Small intestine (tissue), 7 donors: ENCODE data around the gene SMYD5. TPM values are rescaled to one million over a fixed set of nuclear protein-coding genes. Genes with fewer than 3 reads are reported as not detected.

Source experiments
- DNase-seq, 2 donors: peaks; one replicate each; pipeline versions ENCODE4 v3.0.0 to v3.0.0-alpha.2; 2013
- FAIRE-seq: peaks from 2 replicates; lab custom pipeline; 2012; peaks lifted over from hg19 to GRCh38; lab: Jason Lieb, UNC
- H3K27ac ChIP-seq, 3 donors: one replicate each; pipeline ENCODE4 v1.5.1; 2013; ENCODE audit warnings: low read length in 2 of 3, mild to moderate bottlenecking in 2 of 3, control low read depth in 1 of 3, inconsistent platforms in 1 of 3, low read depth in 1 of 3, moderate library complexity in 1 of 3
- H3K27me3 ChIP-seq, 3 donors: one replicate each; pipeline ENCODE4 v1.6.1; 2013; ENCODE audit warnings: low read length in 3 of 3, inconsistent platforms in 1 of 3; ENCODE audit not compliant: control insufficient read depth in 3 of 3, insufficient read depth in 3 of 3
- H3K36me3 ChIP-seq, 3 donors: one replicate each; pipeline ENCODE4 v1.6.1; 2013; ENCODE audit warnings: low read length in 3 of 3, inconsistent platforms in 1 of 3, low read depth in 1 of 3, mild to moderate bottlenecking in 1 of 3, moderate library complexity in 1 of 3; ENCODE audit not compliant: control insufficient read depth in 3 of 3, insufficient read depth in 2 of 3
- H3K4me1 ChIP-seq, 3 donors: one replicate each; pipeline ENCODE4 v1.6.1; 2013; ENCODE audit warnings: low read length in 2 of 3, inconsistent platforms in 1 of 3, low read depth in 1 of 3, mild to moderate bottlenecking in 1 of 3, moderate library complexity in 1 of 3; ENCODE audit not compliant: control insufficient read depth in 3 of 3, insufficient read depth in 2 of 3
- H3K4me3 ChIP-seq, 3 donors: one replicate each; pipeline ENCODE4 v1.5.1; 2013; ENCODE audit warnings: low read length in 3 of 3, control low read depth in 1 of 3, inconsistent platforms in 1 of 3, low read depth in 1 of 3, mild to moderate bottlenecking in 1 of 3, moderate library complexity in 1 of 3
- H3K9me3 ChIP-seq, 2 donors: one replicate each; pipeline ENCODE4 v1.6.1; 2013; ENCODE audit warnings: low read depth in 1 of 2, low read length in 1 of 2; ENCODE audit not compliant: control insufficient read depth in 2 of 2, insufficient read depth in 1 of 2
- WGBS, 3 donors: extraction: QIAGEN DNeasy Blood & Tissue Kit; methylation state at CpG; one replicate each; pipeline ENCODE4 v1.1.7; 2013; 5-methylcytosine and 5-hydroxymethylcytosine counted together
- polyA plus RNA-seq, 4 donors: library from polyadenylated mRNA; stranded (reverse) in 3 of 4; unstranded in 1 of 4; fragments of 200-250 nt in 3 of 4; fragments of 120-200 nt in 1 of 4; gene quantifications; one replicate each; pipeline versions ENCODE4 v1.2.1 to v1.2.3, GENCODE V29; 2013
- donor health status: healthy with polysubstance abuse.
- donor health status: control.
- donor health status: control.
- donor health status: Bipolar disorder and iron deficiency.
- donor health status: healthy.

The SMYD5 gene
- polyA plus RNA-seq, 4 donors: 3.1 to 26.2 (median 10.7) TPM

GRCh38 chr2:73257425-73258125, 43.5 kb downstream of the SMYD5 start:
- Histone ChIP-seq H3K27ac (no peak overlapping the region), H3K9me3 (no peaks in the 10 kb centered on the region), H3K4me1 (no peaks in the 10 kb centered on the region), H3K4me3 (no peak overlapping the region), H3K27me3 (no peaks in the 10 kb centered on the region), H3K36me3 (peaks cover 2 to 38% (median 3%) of the 10 kb centered on the region in 3 donors)
- FAIRE-seq (no peak), DNase-seq (peak in 1 of 2 donors; percentile 9)
- 47 to 55% (median 50%) methylated on average over 10 of the region's 10 CpGs for WGBS, 3 donors

GRCh38 chr2:73258186-73258912, 44.3 kb downstream of the SMYD5 start:
- 88 to 93% (median 89%) methylated on average over 8 of the region's 8 CpGs for WGBS, 3 donors

GRCh38 chr2:73258913-73259215, 44.8 kb downstream of the SMYD5 start:
- no peak overlapping the region for H3K4me3 ChIP-seq
- FAIRE-seq (no peak), DNase-seq (no peak)
- H3K4me1 ChIP-seq: no peaks in the 10 kb centered on the region
- WGBS, 3 donors: 95 to 96% (median 96%) methylated on average over 9 of the region's 9 CpGs
- H3K27me3 ChIP-seq: no peaks in the 10 kb centered on the region
- peaks cover 0 to 34% (median 0%) of the 10 kb centered on the region in 3 donors for H3K36me3 ChIP-seq
- no peaks in the 10 kb centered on the region for H3K9me3 ChIP-seq
- H3K27ac ChIP-seq: no peak overlapping the region

More at GRCh38 chr2:73258186-73258912, 44.3 kb downstream of the SMYD5 start:
- Histone ChIP-seq H3K27ac (no peak overlapping the region), H3K4me1 (no peaks in the 10 kb centered on the region), H3K36me3 (peaks cover 0 to 35% (median under 1%) of the 10 kb centered on the region in 3 donors), H3K27me3 (no peaks in the 10 kb centered on the region), H3K4me3 (no peak overlapping the region), H3K9me3 (no peaks in the 10 kb centered on the region)
- DNase-seq (no peak), FAIRE-seq (no peak)

GRCh38 chr2:73259276-73259675, 45.2 kb downstream of the SMYD5 start:
- FAIRE-seq (no peak), DNase-seq (no peak)
- Histone ChIP-seq H3K4me3 (no peak overlapping the region), H3K27ac (no peak overlapping the region), H3K9me3 (no peaks in the 10 kb centered on the region), H3K36me3 (peaks cover 0 to 30% (median 0%) of the 10 kb centered on the region in 3 donors), H3K4me1 (no peaks in the 10 kb centered on the region), H3K27me3 (no peaks in the 10 kb centered on the region)
- WGBS, 3 donors: 90 to 97% (median 96%) methylated on average over 8 of the region's 8 CpGs

GRCh38 chr2:73259704-73260337, 45.8 kb downstream of the SMYD5 start:
- no peak overlapping the region for H3K4me3 ChIP-seq
- H3K27ac ChIP-seq: no peak overlapping the region
- WGBS, 3 donors: 77 to 97% (median 78%) methylated on average over 4 of the region's 4 CpGs
- no peak for DNase-seq
- no peak for FAIRE-seq
- H3K27me3 ChIP-seq: no peaks in the 10 kb centered on the region
- peaks cover 0 to 24% (median 0%) of the 10 kb centered on the region in 3 donors for H3K36me3 ChIP-seq
- H3K4me1 ChIP-seq: no peaks in the 10 kb centered on the region
- H3K9me3 ChIP-seq: no peaks in the 10 kb centered on the region

GRCh38 chr2:73260338-73260984, 46.4 kb downstream of the SMYD5 start:
- Histone ChIP-seq H3K27me3 (no peaks in the 10 kb centered on the region), H3K4me3 (no peak overlapping the region), H3K36me3 (peaks cover 0 to 19% (median 0%) of the 10 kb centered on the region in 3 donors), H3K9me3 (no peaks in the 10 kb centered on the region), H3K4me1 (no peaks in the 10 kb centered on the region), H3K27ac (no peak overlapping the region)
- 41 to 56% (median 45%) methylated on average over 15 to 17 of the region's 17 CpGs for WGBS, 3 donors
- peak; percentile 36 to 61 for DNase-seq
- no peak for FAIRE-seq

- no peak overlapping the region for H3K27ac ChIP-seq
- no peaks in the 10 kb centered on the region for H3K9me3 ChIP-seq
- FAIRE-seq (no peak), DNase-seq (no peak)
- H3K4me1 ChIP-seq: no peaks in the 10 kb centered on the region
- peaks cover 0 to 11% (median 0%) of the 10 kb centered on the region in 3 donors for H3K36me3 ChIP-seq
- H3K27me3 ChIP-seq: no peaks in the 10 kb centered on the region
- WGBS, 3 donors: 93 to 99% (median 94%) methylated on average over 4 of the region's 4 CpGs
- no peak overlapping the region for H3K4me3 ChIP-seq
These were observed 48.1 kb downstream of the SMYD5 start for GRCh38 chr2:73262108-73262651.
